AG09319 (cell line): ENCODE data around the gene SLC7A8.

Experiments
- DNase-seq: peaks from one replicate; pipeline ENCODE4 v3.0.0-alpha.2; 2010; ENCODE audit warnings: low read depth; ENCODE audit errors: extremely low read depth
- CTCF ChIP-seq: IDR thresholded peaks from 2 replicates; pipeline ENCODE4 v1.5.1; 2011; ENCODE audit warnings: low read depth, mild to moderate bottlenecking, inconsistent platforms, low read length, moderate library complexity

Gene SLC7A8

DNA sequence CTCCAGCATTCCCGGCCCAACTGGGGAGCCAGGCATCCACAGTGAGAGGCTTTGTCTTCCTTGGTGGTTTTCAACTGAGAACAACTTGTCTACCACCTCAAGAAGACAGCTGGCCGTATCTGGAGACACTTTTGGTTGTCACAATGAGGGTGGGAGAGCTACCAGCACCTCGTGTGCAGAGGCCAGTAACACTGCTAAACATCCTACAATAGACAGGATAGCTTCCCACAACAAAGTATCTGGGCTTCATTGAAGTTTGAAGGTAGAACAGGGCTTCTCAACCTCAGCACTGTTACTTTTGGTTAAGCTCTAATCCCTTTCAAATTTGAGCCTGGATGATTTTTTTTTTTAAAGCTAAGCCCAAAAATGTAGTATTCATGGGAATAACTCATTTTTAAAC, 10.9 kb downstream of the SLC7A8 start:
- no peak for DNase-seq

DNA sequence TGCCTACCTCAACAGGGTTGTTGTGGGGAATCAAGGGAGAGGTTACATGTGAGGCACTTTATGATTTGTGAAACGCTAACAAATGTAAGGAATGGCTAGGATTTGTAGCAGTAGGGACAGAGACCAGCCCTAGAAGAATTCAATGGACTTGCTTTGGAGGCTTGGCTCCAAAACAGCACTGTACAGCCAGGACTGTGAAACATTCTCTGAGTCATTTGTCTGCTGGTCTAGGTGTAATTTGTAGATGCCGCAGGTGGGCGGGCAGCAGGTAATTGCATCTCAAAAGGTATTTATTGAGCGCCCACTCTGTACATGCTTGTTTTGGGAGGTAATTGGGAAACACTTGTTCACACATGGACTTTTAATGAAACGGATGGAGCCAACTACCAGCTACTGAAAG, 11.4 kb downstream of the SLC7A8 start:
- no peak for TF ChIP-seq CTCF
- DNase-seq = no peak

More for the DNA sequence above, 10.9 kb downstream of the SLC7A8 start:
- TF ChIP-seq CTCF = no peak

GRCh38 chr14:23171222-23171975, 12.1 kb downstream of the SLC7A8 start:
- no peak for TF ChIP-seq CTCF
- peak; percentile 63 for DNase-seq

- DNase-seq = no peak
- no peak for TF ChIP-seq CTCF
Measured at GRCh38 chr14:23169622-23170021, 13.8 kb downstream of the SLC7A8 start.

- no peak for TF ChIP-seq CTCF
- no peak for DNase-seq
Measured at GRCh38 chr14:23168246-23168645, 15.2 kb downstream of the SLC7A8 start.

DNA sequence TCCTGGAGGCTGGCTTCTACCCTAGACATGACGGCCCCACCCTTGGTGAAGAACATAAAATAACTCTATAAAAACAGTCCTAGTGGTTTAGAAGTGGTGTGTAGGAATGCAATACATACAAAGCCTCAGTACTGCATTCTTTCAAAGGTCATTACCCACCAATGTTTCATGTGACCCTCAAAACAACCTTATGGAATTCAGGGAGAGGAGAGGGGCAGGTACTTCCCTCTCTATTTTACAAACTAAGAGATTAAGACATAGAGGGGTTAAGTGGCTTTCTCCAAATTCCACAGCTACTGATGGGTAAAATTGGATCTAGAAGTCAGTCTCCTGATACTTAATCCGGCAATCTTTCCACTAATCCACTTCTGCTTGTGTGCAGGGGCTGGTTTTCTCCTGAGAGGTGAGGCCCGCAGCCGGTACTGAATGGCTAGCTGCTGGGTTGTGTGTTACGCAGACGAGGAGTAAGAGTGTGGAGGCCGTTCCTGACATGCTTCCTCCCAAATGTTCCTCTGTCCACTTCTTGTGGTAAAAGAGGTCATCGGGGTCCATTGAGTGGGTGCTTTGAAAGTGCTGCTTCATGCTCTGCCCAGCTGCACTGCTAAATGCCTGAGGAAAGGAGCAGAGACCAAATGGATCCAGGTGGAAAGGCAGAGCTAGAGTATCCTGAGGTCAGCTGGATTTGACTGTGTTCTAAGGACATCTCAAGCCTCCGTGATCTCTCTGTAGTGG, 16.2 kb downstream of the SLC7A8 start:
- TF ChIP-seq CTCF = no peak
- no peak for DNase-seq

DNA sequence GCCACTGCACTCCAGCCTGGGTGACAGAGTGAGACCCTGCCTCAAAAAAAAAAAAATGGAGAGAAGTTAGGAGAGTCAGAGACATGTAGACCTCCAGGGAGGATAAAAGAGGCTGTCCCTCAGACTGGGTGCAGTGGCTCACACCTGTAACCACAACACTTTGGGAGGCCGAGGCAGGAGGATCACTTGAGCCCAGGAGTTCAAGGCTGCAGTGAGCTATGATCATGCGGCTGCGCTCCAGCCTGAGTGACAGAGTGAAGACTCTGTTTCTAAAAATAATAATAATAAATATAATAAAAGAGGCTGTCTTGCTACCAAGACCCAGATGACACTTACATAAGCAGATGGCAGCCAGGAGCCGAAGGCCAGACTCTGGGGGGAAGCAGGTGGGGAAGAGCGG, 18.5 kb downstream of the SLC7A8 start:
- DNase-seq = no peak
- no peak for TF ChIP-seq CTCF
